Prostate gland (tissue), 2 donors: ENCODE results near the gene ANKRD22. TPM values are rescaled to one million over a fixed set of nuclear protein-coding genes. Genes with fewer than 3 reads are reported as not detected.

Source experiments
- DNase-seq: peaks from one replicate; pipeline ENCODE4 v3.0.0-alpha.2; 2019; ENCODE audit warnings: low spot score
- H3K27ac ChIP-seq, 2 donors: fragments of 200-600 bp; sonication (generic); 2 replicates each; pipeline ENCODE4 v1.5.1; 2017 to 2019
- H3K27me3 ChIP-seq: fragments of 200-600 bp; sonication (generic); replicated peaks from 2 replicates; pipeline ENCODE4 v1.5.1; 2019; ENCODE audit not compliant: insufficient read depth
- H3K36me3 ChIP-seq, 2 donors: fragments of 200-600 bp; sonication (generic); 1 replicate in 1 of 2; 2 replicates in 1 of 2; pipeline versions ENCODE4 v1.5.1 to v1.8.1; 2017 to 2019
- H3K4me1 ChIP-seq: fragments of 200-600 bp; sonication (generic); replicated peaks from 2 replicates; pipeline ENCODE4 v1.5.1; 2019
- H3K4me3 ChIP-seq, 2 donors: fragments of 200-600 bp; sonication (generic); 2 replicates each; pipeline ENCODE4 v1.5.1; 2017 to 2019
- H3K9me3 ChIP-seq: fragments of 200-600 bp; sonication (generic); 2 replicates; pipeline ENCODE4 v1.5.1; 2017
- POLR2A ChIP-seq: fragments of 450-650 bp; IDR thresholded peaks from one replicate; pipeline ENCODE4 v1.6.1; 2016; ENCODE audit warnings: antibody characterized with exemption, mild to moderate bottlenecking
- POLR2AphosphoS5 ChIP-seq: sonication (generic); formaldehyde crosslinking; IDR thresholded peaks from one replicate; pipeline ENCODE4 v1.6.1; 2017; ENCODE audit warnings: antibody characterized with exemption
- WGBS: methylation state at CpG from one replicate; pipeline ENCODE4 v1.1.5; 2018; 5-methylcytosine and 5-hydroxymethylcytosine counted together
- intact Hi-C: fragments of 100-400 bp; cut with DNase I; formaldehyde crosslinking; loops from one replicate; pipeline ENCODE4 v1.14.2; 2022
- total RNA-seq, 2 donors: library from RNA; depleted of rRNA; stranded (reverse); fragments of >200 nt; gene quantifications; one replicate each; pipeline ENCODE4 v1.1.0, GENCODE V29; 2016
- TF ChIP-seq, protein P1 (sequence below), 4 experiments: fragments of 200-600 bp in 2 of 4; fragments of 450-650 bp in 2 of 4; sonication (generic) in 2 of 4; IDR thresholded peaks; 1 replicate in 3 of 4; 2 replicates in 1 of 4; pipeline ENCODE4 v1.5.1; 2016 to 2019; ENCODE audit warnings: antibody characterized with exemption in 4 of 4, mild to moderate bottlenecking in 2 of 4, moderate library complexity in 2 of 4

Gene ANKRD22
- total RNA-seq, 2 donors from 2014 or later = 2.8 to 3.1 TPM

DNA sequence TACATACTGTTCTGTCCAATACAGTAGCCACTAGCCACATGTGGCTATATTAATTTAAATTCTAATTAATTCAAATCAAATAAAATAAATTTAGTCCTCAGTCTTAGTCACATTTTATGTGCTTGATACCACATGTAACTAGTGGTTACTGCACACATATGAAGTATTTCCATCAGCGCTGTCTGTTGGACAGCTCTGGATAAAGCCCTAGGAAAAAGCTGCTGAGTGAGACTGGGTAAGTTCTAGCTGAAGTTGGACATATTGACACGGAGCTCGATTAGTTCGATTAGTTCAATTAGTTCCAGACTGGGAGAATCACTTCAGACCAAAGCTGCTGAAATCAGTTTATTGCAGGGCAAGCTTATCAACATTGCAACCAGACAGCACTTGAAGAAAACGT, 64.2 kb downstream of the ANKRD22 start:
- TF ChIP-seq POLR2A = no peak
- TF ChIP-seq, protein P1, sequence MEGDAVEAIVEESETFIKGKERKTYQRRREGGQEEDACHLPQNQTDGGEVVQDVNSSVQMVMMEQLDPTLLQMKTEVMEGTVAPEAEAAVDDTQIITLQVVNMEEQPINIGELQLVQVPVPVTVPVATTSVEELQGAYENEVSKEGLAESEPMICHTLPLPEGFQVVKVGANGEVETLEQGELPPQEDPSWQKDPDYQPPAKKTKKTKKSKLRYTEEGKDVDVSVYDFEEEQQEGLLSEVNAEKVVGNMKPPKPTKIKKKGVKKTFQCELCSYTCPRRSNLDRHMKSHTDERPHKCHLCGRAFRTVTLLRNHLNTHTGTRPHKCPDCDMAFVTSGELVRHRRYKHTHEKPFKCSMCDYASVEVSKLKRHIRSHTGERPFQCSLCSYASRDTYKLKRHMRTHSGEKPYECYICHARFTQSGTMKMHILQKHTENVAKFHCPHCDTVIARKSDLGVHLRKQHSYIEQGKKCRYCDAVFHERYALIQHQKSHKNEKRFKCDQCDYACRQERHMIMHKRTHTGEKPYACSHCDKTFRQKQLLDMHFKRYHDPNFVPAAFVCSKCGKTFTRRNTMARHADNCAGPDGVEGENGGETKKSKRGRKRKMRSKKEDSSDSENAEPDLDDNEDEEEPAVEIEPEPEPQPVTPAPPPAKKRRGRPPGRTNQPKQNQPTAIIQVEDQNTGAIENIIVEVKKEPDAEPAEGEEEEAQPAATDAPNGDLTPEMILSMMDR (IDR thresholded peaks at IDR 0.05) = no peak
- no peak for TF ChIP-seq POLR2AphosphoS5
- no peaks in the 10 kb centered on the region for H3K9me3 ChIP-seq
- 85% methylated on average over 5 of the region's 5 CpGs for WGBS
- no peak overlapping the region for H3K27ac ChIP-seq
- no peaks in the 10 kb centered on the region for H3K4me1 ChIP-seq
- no peaks in the 10 kb centered on the region for H3K36me3 ChIP-seq
- no peak overlapping the region for H3K4me3 ChIP-seq
- intact Hi-C loops = no loop called here
- DNase-seq = no peak
- H3K27me3 ChIP-seq = no peaks in the 10 kb centered on the region

DNA sequence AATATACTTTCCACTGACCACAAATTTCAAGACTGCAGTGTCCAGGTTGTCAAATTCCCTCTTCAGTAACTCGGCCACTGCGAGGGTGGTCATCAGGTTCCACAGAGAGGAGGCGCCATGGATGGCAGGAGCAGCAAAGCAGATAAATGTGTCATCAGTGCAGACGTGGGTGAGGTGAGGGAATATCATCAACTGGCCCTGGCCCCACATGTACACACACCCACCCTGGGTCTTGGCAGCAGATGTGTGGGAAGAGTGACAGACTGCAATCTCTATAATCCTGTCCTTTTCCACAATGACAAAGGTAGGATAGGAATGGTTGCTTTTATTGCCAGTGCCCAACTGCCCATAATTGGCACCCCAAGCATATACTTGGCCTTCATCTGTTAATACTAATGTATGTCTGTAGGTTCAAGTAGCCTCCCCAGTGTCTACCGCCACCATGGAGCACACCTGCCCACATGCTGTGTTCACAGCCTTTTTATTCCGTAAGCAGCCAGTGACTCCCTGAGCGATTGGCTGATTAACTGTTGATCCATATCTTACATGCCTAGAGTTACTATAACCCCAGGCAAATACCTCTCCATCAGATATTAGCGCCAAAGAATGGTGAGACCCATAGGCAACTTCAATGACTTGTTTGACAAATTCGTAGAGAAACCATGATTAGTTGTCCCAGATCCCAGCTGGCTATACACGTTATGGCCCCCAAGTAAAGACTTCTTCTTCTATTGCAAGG, 65.4 kb downstream of the ANKRD22 start:
- no peak for DNase-seq
- no peaks in the 10 kb centered on the region for H3K4me1 ChIP-seq
- H3K36me3 ChIP-seq = no peaks in the 10 kb centered on the region
- intact Hi-C loops = no loop called here
- H3K9me3 ChIP-seq = no peaks in the 10 kb centered on the region
- TF ChIP-seq, protein P1 (IDR thresholded peaks at IDR 0.05) = no peak
- TF ChIP-seq POLR2AphosphoS5 = no peak
- TF ChIP-seq POLR2A = no peak
- 88% methylated on average over 10 of the region's 10 CpGs for WGBS
- H3K27ac ChIP-seq = no peak overlapping the region
- no peak overlapping the region for H3K4me3 ChIP-seq
- H3K27me3 ChIP-seq = no peaks in the 10 kb centered on the region

DNA sequence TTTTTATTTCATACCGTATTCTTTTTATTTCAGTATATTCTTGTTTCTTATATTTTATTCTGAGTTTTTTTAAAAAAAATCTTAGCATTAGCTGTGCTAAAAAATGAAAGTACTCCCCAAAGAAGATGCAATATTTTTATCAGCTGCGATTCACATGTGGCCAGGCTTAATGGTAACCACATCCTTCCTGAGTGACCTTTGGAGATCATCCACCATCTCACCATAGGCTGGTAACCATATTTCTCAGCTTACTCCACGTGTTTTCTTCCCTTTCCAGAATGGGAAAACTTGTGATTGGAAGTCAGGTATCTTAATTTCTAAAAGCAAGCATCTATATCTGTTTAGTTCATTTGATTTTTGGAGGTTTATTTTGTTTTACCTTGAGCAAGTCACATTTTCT, 67.9 kb downstream of the ANKRD22 start:
- Histone ChIP-seq H3K4me3 (no peak overlapping the region), H3K27me3 (no peaks in the 10 kb centered on the region), H3K27ac (no peak overlapping the region), H3K4me1 (no peaks in the 10 kb centered on the region), H3K36me3 (no peaks in the 10 kb centered on the region), H3K9me3 (no peaks in the 10 kb centered on the region)
- 75% methylated on average over 3 of the region's 3 CpGs for WGBS
- TF ChIP-seq POLR2A (no peak), POLR2AphosphoS5 (no peak)
- TF ChIP-seq, protein P1 (IDR thresholded peaks at IDR 0.05) = no peak
- intact Hi-C loops = no loop called here
- DNase-seq = no peak

DNA sequence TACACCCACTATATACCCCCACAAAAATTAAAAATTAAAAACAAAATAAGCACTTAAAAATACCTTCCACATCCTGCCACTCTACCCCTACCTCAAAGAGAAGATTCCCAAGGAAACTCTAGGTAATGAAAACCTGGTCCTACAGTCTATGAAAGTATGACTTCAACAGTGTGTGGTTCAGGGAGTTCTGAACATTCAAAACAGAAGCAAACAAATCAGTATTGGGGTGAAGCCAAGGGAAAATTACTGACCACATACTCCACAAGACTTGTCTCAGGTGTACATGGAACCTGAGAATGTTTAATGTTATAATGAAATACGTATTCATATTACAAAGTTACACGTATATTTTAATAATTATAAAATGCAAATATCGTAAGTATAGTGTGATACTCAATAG, 69.4 kb downstream of the ANKRD22 start:
- Histone ChIP-seq H3K9me3 (no peaks in the 10 kb centered on the region), H3K4me1 (no peaks in the 10 kb centered on the region), H3K27me3 (no peaks in the 10 kb centered on the region), H3K4me3 (no peak overlapping the region), H3K27ac (no peak overlapping the region), H3K36me3 (no peaks in the 10 kb centered on the region)
- WGBS = 95% methylated on average over 3 of the region's 3 CpGs
- intact Hi-C loops = no loop called here
- no peak for TF ChIP-seq POLR2A
- no peak for TF ChIP-seq POLR2AphosphoS5
- TF ChIP-seq, protein P1 (IDR thresholded peaks at IDR 0.05) = no peak
- DNase-seq = no peak

DNA sequence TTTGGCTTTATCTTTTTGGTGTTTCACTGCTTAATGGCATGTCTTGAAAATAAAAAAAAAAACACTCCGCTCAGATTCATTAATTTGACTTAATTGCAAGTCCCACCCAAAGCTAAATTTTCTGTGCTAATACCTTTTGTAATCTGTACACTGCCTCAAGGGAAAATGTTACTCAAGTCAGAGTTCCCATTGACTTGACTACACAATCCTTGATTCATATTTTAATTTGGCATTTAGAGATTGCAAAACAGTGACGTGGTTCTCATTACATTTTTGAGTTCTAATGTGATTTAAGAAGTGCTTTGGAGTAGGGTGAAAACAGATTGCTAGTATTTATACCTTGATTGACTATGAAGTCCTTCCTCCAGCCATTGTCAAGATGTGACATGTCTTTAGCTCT, 70.4 kb downstream of the ANKRD22 start:
- no peak for TF ChIP-seq POLR2AphosphoS5
- TF ChIP-seq, protein P1 (IDR thresholded peaks at IDR 0.05) = no peak
- no peak overlapping the region for H3K27ac ChIP-seq
- H3K36me3 ChIP-seq = no peaks in the 10 kb centered on the region
- 64% methylated on average over 2 of the region's 2 CpGs for WGBS
- no peaks in the 10 kb centered on the region for H3K4me1 ChIP-seq
- H3K4me3 ChIP-seq = no peak overlapping the region
- no peak for DNase-seq
- no peaks in the 10 kb centered on the region for H3K9me3 ChIP-seq
- intact Hi-C loops = no loop called here
- H3K27me3 ChIP-seq = no peaks in the 10 kb centered on the region
